NAMALWA (cell line): ENCODE measurements around the gene CYP2C18.
"Not testable (repeated sequence)": the region's sequence is repeated elsewhere in the genome, so short reads cannot be mapped to it uniquely, and the experiment has no call there.

ENCODE experiments used
- DNase-seq: peaks from one replicate; pipeline ENCODE4 v3.0.0-alpha.2; 2015; ENCODE audit warnings: low spot score

CYP2C18 gene

DNA sequence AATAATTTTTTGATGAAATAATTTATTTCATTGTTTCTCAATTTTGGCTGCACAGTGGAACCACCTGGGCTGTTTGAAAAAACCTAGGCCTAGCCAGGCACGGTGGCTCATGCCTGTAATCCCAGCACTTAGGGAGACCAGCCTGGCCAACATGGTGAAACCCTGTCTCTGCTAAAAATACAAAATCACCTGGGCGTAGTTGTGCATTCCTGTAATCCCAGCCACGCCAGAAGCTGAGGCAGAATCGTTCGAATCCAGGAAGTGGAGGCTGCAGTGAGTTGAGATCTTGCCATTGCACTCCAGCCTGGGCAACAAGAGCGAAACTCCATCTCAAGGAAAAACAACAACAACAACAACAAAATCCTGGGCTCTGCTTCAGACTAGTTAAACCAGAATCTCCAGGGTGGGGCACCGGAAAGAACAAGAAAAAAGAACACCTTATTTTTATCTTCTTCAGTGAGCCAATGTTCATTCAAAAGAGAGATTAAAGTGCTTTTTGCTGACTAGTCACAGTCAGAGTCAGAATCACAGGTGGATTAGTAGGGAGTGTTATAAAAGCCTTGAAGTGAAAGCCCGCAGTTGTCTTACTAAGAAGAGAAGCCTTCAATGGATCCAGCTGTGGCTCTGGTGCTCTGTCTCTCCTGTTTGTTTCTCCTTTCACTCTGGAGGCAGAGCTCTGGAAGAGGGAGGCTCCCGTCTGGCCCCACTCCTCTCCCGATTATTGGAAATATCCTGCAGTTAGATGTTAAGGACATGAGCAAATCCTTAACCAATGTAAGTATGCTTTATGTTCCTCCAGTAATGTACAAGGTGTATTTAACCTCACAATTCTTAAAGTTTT, at the start of gene CYP2C18:
Gene CYP2C18, plus strand, starts transcription at position 516 of the 841 bp plus-strand sequence. Its CDS starts 91 bp downstream, at position 607.
- DNase-seq = no peak

DNA sequence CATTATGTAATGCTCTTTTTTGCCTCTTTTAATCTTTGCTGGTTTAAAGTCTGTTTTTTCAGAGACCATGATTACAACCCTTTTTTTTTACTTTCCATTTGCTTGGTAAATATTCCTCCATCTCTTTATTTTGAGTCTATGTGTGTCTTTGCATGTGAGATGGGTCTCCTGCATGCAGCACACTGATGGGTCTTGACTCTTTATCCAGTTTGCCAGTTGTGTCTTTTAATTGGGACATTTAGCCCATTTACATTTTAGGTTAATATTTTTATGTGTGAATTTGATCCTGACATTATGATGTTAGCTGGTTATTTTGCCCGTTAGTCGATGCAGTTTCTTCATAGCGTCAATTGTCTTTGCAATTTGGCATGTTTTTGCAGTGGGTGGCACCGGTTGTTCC, 45.4 kb upstream of the CYP2C18 start:
- not testable (repeated sequence) for DNase-seq

DNA sequence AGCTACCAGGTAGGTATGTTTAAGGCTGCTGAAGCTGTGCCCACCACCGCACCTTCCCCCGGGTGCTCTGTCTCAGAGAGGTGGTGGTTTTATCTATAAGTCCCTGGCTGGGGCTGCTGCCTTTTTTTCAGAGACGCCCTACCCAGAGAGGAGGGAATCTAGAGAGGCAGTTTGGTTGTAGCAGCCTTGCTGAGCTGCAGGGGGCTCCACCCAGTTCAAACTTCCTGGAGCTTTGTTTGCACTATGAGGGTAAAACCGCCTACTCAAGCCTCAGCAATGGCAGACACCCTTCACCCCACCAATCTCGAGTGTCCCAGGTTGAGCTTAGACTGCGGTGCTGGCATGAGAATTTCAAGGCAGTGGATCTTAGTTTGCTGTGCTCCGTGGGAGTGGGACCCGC, 43.6 kb upstream of the CYP2C18 start:
- DNase-seq = no peak

DNA sequence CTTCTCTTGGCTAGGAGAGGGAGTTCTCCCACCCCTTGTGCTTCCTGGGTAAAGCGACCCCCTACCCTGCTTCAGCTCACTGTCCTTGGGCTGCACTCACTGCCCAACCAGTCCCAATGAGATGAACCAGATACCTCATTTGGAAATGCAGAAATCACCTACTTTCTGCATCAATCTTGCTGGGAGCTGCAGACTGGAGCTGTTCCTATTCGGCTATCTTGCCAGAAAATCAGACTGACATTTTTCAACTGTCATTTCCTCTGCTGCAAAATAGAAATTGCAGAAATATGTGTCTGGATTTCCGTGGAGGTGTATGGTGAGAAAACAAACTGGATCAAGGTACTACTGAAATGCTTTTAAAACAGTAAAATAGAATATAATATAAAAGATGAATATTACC, 43.0 kb upstream of the CYP2C18 start:
- no peak for DNase-seq

DNA sequence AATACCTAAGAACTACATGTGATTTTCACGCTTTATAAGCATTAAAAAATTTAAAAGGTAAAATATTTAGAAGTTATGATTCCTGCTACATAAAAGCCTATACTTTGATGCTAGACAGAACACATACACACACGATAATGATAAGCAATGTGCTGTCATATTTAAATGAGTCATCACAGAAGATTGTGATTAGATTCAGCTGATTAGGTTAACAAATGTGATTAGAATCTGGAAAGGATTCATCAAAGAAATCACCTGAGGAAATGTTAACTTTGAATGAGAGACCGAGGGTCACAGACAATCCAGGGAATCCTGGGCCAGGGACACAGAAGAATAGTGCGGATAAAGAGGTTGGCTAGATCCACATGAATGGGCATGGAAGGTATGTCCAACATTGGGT, 42.0 kb upstream of the CYP2C18 start:
- DNase-seq = no peak

DNA sequence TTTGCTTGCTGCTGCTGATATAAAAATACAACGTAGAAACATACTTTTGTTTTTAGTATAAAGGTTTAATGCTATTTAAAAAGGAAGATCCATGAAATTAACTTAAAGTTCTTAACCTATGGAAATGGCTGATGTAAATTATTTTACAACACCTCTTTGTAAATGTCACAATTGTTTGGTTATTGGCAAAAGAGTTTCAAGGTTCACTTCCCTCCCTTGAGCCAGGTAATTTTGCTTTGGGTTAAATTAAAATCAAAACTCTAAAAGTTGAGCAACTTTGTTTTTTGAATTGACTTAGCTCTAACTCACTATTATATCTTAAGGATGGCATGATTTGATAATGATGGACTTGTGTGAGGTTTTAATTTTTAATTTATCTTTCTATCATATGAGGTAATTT, 39.2 kb upstream of the CYP2C18 start:
- no peak for DNase-seq

DNA sequence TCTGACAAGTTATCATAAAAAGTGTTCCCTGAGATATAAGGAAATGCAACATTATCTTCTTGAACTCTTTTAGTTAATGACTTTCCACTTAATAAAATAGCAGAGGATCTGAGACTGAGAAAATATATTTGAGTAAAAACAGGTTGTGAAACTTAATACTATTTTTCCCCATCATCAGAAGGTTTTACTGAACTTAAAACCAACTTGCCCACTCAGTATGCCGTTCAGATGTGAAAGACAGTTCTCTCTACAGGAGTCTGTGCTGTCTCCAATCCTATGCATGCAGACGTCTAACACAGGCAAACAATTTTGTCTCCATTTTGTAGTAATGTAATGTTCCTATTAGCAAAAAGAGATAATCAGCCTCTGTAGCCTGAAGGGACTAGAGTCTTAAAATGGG, 38.2 kb upstream of the CYP2C18 start:
- no peak for DNase-seq

DNA sequence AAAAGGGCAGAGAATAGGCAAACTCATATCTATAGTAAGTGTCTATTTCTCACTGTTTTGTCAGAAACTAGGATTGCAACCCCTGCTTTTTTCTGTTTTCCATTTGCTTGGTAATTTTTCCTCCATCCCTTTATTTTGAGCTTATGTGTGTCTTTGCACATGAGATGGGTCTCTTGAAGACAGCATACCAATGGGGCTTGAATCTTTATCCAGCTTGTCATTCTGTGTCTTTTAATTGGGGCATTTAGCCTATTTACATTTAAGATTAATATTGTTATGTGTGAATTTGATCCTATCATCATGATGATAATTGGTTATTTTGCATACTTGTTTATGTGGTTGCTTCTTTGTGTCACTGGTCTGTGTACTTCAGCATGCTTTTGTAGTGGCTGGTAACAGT, 28.3 kb upstream of the CYP2C18 start:
- not testable (repeated sequence) for DNase-seq

DNA sequence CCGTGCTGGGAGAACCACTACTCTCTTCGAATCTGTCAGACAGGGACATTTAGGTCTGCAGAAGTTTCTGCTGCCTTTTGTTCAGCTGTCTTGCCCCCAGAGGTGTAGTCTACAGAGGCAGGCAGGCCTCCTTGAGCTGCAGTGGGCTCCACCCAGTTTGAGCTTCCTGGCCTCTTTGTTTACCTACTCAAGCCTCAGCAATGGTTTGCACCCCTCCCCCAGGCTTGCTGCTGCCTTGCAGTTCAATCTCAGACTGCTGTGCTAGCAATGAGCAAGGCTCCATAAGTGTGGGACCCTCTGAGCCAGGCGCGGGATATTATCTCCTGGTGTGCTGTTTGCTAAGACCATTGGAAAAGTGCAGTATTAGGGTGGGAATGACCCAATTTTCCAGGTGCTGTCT, 20.5 kb upstream of the CYP2C18 start:
- DNase-seq = not testable (repeated sequence)

DNA sequence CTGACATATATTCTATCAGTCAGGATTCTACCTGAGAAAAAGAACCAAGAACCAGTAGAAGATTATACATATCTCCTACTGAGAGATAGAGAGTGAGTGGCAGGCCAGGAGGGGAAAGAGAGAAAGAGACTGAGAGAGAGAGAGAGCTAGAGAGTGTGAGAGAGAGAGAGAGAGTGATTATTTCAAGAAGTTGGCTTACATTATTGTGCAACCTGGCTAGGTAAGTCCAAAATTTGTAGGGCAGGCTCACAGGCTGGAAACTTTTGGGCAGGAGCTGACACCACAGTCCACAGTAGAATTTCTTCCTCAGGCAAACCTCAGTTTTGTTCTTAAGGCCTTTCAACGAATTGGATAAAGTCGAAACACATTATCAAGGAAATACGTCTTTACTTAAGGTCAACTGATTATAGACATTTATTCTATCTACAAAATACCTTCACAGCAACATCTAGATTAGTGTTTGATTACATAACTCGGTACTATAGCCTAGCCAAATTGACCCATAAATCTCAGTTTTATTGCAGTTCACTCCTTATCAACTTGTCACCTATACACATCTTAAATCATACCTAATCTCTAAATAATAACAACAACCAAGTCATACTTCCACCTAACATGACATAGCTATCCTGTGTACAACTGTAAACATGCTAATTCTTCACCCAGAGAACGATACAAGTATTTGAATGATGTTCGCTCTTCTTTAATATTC, 17.0 kb upstream of the CYP2C18 start:
- no peak for DNase-seq

DNA sequence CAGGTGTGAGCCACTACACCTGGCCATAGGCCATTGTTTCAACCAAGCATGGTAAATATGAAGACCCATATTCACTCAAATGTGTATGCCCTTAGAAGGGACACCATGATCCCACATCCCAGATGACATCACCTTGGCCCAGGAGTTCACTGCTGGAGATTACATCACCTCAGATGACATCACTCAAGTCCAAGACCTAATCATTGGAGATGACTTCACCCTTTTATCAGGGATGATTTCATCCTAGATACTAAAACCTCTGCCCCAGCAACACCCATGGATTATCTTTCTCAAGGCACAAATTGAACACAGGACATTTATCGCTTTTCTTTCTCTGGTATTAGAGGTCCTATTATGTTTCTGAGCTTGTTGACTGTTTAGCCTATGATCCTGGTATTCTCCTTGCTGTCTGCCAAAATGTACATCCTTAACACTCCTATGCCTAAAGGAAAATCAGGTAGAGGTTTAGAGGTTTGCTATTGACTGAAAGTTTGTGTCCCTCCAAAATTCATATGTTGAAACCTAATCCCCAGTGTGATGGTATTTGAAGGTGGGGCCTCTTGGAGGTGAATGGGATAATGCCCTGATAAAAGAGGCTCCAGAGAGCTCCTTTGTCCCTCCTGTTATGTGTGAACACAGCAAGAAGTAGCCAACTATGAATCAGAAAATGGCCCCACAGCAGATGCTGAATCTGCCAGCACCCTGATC, 9.8 kb upstream of the CYP2C18 start:
- DNase-seq = no peak

DNA sequence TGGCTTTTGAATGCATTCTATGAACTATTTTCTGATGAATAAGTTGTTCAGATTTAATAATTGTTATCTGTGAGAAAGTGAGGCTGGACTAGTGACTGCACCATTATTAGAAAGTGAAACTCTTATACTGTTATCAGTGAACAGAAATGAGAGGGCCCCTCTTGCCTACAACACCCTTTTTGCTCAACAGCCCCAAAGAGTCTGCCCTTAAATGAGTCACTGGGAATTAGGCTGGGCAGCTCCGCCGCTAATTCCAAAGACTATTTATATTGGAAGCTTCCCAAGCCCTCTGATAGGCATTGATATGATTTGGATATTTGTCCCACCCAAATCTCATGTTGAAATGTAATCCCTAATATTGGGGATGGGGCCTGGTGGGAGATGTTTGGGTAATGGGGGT, 7.0 kb upstream of the CYP2C18 start:
- DNase-seq = no peak

DNA sequence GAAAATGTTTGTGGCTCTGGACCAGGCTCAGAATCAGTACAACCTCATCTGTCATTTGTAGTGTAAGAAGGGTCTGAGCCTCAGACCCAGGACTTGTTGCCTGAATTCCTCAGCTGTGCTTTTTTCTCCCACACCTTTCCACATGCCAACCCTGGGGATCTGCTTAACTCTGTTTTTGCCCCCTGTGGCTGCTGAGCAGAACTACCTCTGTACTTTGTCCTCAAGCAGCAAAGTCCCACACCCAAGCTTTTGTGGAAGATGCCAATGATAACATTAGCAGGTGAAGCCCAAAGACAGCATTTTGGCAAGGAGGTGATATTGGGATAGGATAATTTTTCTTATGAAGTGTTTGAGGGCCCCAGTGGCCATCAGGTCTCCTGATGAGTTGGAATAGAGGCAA, 5.8 kb upstream of the CYP2C18 start:
- no peak for DNase-seq

DNA sequence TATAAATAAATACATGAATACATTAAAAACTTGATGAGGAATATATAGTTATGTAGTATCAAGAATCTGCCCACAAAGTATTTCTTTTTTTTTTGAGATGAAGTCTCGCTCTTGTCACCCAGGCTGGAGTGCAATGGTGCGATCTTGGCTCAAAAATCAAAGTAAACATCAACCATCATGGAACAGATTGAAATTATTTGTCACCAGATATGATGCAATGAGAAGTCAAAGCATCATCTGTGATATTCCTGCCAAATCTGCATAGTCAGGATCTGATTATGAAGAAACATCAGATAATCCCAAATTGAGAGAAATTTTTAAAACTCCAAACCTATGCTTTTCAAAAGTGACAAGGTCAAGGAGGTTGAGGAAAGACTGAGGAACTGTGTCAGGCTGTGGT, 5.1 kb upstream of the CYP2C18 start:
- DNase-seq = no peak

DNA sequence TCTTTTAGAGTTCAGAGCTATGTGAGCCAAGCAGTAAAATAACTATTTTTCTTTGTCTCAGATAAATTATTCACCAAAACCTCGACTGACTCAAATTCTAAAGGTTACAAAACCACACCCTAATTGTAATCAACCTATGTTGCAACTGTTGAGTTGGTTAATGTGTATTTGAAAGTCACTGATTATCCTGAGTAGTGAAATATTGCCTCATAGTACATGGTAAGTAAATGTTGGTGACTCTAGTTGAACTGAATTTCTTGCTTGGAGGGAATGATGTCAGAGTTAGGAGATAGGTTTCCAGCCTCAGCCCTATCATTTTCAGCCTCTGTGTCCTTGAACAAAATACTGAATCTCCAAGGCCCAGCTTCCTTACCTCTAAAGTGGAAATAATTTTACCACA, 3.0 kb upstream of the CYP2C18 start:
- no peak for DNase-seq

DNA sequence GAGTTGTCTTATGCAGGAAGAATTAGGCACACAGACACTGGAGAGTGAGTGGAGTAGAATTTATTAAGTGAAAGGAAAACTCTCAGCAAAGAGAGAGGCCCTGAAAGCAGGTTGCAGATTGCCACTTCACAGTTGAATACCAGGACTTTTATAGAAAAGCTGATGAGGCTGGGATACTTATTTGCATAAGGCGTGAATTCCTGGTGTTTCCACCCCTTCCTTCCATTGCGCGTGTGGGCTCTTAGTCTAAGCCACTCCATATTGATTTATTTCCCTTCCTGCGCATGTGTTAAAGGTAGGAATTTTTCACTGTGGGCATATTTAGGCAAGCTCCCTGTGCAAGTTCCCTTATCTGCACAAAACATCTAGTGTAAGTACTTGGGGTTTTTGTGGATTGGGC, 893 bp upstream of the CYP2C18 start:
- DNase-seq = not testable (repeated sequence)

DNA sequence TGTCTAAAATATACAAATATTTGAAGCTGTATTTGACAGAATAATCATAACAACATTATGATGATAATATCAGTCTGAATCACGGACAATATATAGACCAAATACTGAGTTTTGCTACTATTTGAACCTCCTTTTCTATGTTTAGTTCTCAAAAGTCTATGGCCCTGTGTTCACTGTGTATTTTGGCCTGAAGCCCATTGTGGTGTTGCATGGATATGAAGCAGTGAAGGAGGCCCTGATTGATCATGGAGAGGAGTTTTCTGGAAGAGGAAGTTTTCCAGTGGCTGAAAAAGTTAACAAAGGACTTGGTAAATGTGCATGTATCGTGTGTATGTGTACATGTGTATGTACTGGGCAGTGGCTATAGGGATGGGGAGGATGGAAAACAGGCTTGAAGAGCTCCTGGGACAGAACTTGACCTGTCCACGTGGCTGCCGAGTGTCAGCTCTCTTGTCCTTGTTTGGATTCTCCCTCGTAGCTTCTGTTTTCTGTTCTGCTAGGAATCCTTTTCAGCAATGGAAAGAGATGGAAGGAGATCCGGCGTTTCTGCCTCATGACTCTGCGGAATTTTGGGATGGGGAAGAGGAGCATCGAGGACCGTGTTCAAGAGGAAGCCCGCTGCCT, 4.2 kb downstream of the CYP2C18 start:
- no peak for DNase-seq

DNA sequence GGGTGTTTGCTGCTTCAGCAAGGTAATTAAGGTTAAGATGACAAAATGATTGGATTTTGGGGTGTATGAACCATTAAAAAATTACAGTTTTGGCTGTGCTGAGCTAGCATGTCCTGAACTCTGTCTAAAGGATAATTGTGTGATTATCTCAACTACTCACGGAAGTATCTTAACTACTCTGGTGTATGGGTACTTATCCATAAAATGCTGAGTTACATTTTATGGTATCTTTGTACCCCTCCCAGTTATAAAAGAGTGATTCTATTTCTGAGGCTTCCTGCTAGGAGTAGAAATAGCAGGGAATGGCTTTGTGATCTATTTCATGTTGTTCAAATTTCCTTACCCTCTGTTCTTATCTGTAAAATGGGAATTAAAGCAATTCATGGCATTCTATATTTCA, 22.6 kb downstream of the CYP2C18 start:
- no peak for DNase-seq

DNA sequence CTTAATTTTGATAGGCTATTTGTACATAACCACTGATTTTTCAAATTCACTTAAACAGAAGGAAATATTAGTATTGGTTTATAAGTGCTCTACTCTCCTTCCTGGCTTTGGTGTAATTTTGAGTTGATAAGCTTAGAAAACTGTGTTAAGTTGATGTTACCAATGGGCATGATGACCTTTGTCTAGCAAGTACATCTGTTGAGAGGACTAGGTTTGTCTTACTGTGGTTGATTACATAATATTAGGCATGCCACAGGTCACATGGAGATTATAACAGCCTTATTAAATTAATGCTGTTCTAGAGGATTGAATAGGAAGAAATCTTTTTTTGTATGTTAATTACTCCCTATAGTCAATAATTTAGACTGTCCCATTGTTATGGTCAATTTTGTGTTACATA, 27.0 kb downstream of the CYP2C18 start:
- DNase-seq = no peak

DNA sequence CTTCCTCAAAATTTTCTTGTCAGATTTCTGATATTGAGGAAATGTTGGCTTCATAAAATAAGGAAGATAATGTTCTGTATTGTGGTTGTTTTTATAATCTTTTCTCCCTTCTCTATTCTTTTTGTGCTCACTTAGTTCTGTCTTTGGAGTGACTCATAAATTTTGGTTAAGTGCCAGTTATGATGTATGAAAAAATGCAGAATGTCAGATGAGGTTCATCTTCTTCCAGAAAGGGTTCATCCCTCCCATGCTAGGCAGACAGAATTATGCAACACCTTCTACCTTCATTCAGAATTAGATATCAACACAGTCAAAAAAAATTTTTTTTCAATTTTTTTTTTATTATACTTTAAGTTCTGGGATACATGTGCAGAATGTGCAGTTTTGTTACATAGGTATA, 42.3 kb downstream of the CYP2C18 start:
- DNase-seq = no peak

DNA sequence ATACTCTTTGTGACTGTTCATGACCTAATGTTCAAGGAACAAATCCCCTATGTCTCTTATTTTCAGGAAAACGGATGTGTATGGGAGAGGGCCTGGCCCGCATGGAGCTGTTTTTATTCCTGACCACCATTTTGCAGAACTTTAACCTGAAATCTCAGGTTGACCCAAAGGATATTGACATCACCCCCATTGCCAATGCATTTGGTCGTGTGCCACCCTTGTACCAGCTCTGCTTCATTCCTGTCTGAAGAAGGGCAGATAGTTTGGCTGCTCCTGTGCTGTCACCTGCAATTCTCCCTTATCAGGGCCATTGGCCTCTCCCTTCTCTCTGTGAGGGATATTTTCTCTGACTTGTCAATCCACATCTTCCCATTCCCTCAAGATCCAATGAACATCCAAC, 51.7 kb downstream of the CYP2C18 start:
- DNase-seq = no peak

DNA sequence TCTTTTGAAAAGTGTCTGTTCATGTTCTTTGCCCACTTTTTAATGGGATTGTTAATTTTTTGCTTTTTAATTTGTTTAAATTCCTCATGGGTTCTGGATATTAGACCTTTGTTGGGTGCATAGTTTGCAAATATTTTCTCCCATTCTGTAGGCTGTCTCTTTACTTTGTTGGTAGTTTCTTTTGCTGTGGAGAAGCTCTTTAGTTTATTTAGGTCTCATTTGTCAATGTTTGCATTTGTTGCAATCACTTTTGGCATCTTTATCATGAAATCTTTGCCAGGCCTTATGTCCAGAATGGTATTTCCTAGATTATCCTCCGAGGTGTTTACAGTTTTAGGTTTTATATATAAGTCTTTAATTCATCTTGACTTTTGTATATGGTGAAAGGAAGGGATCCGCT, 55.1 kb downstream of the CYP2C18 start:
- DNase-seq = no peak

DNA sequence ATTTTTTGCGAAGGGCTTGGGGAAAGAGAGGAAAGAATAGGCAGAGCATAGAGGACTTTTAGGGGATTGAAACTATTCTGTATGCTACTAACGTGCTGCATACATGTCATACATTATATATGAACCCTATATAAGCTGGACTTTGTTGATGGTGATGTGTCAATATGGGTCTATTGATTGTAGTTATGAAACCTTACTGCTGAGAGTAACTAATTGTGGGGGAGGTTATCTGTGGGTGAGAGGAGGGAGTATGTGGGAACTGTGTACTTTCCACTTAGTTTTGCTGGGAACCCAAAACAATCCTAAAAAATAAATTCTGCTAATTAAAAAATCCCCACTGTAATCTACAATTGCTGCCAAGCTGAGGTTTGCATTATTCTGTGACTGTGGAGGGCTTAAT, 63.6 kb downstream of the CYP2C18 start:
- no peak for DNase-seq
